NCI-H345 treated with DMSO at 0.1 percent for 48 hours (cell line): ENCODE measurements around the gene SH3GL2.

Experiments used
- DNase-seq: peaks from one replicate; lab custom pipeline; 2025; ENCODE audit not compliant: unreplicated experiment; lab: John Stamatoyannopoulos, UW

SH3GL2 gene

DNA sequence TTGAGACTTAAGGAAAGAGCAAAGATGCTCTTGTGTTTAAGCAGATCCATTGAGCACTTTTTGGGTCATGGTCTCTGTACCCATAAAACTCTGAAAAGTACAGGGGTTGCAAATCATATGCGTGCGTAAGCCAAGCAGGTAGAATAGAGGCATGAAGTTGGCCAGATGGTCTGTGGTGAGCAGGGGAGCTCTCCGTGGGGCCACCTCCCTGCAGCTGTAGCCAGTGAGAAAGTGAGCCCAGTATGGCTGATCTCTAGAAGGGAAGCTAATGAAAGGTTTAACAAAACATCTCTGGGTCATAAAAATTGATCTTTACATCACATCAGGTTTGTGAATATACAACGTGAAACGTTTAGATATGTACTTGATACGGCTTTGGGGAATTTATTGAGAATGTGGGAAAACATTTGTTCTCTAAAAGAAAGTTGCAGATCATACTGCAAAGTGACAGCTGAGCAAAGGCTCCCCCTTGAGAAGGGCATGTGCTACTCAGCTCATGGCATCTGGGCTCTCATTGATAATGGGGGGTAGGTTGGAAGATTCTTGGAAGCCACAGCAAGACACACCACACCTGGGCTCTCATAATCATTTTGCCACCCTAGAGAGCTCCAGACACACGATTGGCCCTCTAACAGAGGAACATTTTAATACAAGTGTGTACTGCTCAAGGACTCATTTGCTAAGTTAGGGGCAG lies 30.6 kb downstream of the SH3GL2 start:
- DNase-seq: no peak

DNA sequence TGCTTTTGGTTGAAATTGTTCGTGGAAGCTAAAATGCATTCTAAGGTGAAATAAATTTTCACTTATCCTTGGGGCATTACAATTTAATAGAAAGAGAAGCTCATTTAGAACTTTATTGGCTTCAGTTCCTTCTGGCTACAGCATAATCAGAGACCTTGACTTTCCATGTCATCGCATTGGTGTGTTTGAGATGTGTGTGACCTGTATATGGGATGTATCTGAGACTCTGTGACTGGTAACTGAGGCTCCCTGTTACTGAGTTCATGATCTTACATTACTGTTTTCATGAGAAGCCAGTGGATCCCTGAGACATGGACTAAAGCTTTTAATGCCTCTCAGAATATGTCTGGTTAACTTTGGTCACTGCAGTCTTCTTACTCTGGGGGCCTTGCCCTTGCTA lies 32.5 kb downstream of the SH3GL2 start:
- no peak for DNase-seq

GRCh38 chr9:17611917-17612316 lies 33.1 kb downstream of the SH3GL2 start:
- no peak for DNase-seq

- peak; percentile 28 for DNase-seq
Observed at GRCh38 chr9:17613758-17614157, 34.9 kb downstream of the SH3GL2 start.

DNA sequence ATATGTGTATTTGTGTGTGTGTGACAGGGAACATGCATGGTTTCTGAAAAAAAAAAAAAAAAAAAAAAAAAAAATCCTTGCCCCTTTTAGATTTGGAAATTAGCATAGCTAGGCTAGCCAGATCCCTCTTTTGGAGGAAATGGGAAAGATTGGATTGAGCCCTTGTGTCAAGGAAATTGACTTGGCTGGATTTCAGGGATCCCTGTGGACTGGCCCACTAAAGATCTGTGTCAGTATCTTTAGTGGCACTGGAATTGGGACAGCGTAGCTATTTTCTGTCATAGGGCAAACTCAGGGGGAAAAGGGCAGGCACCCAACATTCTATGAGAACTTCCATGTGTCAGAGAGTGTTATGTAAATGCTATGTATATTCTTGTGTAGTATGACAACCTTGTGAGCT lies 35.4 kb downstream of the SH3GL2 start:
- no peak for DNase-seq

DNA sequence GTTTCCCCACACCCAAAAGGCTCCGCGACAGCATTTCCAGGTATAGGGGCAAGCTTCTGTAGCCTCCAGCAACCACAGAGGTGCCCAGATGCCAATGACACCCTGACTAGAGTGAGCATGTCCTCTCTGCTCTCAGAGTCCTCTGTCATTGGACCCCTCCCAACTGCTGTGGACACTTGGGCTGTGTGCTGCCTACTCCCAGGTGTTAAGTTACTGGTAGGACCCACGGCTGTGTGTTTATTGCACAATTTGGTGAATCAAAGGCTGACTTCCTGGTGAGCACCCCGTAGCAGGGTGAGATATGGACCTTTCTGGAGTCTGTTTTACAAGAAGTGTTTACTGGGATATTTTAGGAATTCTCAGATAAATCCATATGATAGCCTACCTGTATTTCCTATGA lies 36.0 kb downstream of the SH3GL2 start:
- no peak for DNase-seq

- DNase-seq: no peak
Observed at GRCh38 chr9:17622141-17622540, 43.3 kb downstream of the SH3GL2 start.

DNA sequence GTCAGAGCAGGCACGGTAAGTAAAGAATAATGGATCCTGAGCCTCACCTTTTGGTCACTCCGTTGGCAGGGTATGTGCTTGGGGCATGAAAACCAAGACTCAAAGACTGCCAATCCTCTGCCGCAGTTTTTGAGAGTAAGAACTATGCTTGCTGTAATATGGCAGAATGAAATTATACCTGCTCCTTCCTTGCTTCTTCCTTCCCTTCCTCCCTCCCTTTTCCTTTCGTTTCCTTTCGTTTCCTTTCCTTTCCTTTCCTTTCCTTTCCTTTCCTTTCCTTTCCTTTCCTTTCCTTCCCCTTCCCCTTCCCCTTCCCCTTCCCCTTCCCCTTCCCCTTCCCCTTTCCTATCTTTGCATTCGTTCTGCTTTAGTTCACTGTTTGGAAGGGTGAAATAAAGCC lies 43.9 kb downstream of the SH3GL2 start:
- DNase-seq: no peak

- DNase-seq: no peak
Observed at GRCh38 chr9:17623965-17624364, 45.1 kb downstream of the SH3GL2 start.

GRCh38 chr9:17624571-17624970 lies 45.7 kb downstream of the SH3GL2 start:
- no peak for DNase-seq

- DNase-seq: no peak
Observed at GRCh38 chr9:17625644-17626388, 47.0 kb downstream of the SH3GL2 start.

DNA sequence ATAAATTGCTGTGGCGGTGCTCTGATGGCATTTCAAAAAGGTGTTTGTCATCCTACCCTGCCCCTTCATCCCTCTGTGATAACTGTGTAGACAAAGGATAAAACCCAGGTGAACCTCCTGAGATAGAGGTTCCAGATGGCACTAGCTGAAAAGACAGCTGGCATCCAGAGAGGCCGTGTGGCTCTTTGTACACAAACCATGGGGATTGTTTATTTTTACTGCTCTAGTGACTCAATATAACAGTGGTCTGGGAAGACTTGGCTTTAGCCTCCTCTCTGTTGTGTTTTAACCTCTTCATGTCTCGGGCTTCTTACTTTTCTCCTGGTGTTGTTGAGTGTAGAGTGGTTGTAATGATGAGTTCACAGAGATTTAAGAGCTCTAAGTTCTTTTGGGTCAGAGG lies 48.8 kb downstream of the SH3GL2 start:
- peak; percentile 97 for DNase-seq

- DNase-seq: no peak
Observed at GRCh38 chr9:17628624-17629023, 49.8 kb downstream of the SH3GL2 start.

GRCh38 chr9:17630531-17630949 lies 51.7 kb downstream of the SH3GL2 start:
- no peak for DNase-seq

DNA sequence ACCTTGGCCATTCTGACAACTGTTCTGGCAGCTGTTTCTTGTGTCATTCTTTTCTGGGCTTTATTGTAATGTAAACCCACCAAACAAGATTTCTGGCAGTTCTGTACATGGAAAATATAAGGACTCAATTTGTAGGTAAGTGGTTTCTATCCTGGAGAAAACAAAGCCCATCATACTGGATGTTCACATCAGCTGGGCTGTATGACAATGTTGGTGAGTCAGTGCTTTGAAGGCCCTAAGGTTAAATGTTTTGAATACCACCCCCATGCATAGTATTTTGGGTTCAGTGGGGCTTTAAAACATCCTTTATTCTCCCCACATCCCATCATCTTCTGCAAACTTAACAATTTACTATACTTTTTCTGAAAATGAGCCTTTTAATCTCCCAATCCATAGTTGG lies 52.5 kb downstream of the SH3GL2 start:
- no peak for DNase-seq

DNA sequence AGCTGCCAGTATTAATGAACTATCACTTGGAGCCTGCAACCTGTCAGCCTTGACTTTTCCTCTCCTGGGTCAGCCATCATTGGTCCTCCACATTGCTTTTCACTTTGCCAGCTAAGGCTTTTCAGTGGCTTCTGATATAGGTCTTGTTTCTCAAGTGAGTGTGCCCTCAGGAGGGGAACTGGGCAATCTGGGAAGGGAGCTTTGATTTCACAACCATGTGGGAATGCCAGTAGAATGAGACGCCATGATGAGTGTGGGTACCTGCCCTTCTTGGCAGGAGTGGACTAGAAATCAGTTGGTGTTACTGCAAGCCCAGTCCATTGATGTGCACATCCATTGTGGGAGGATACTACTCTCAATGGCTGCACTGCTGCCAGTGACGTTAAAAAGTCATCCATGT lies 54.1 kb downstream of the SH3GL2 start:
- no peak for DNase-seq

- DNase-seq: no peak
Observed at GRCh38 chr9:17635115-17635890, 56.4 kb downstream of the SH3GL2 start.

DNA sequence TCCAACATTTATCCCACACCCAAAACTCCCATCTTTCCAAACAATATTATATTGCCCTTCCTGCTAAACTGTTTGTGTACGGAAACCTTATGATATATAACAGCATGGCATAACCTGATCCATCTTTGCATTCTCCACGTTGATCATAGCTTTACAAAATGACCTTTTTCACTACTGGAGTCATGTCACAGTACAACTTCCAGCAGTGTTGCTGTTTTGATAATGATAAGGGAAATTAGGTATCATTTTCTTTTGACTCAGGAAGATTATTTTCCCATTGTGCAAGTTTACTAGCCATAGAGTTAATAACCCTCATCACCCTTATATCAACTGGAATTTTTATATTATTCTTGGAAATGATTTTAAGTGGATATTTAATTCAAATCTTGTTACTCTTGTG lies 57.5 kb downstream of the SH3GL2 start:
- no peak for DNase-seq

DNA sequence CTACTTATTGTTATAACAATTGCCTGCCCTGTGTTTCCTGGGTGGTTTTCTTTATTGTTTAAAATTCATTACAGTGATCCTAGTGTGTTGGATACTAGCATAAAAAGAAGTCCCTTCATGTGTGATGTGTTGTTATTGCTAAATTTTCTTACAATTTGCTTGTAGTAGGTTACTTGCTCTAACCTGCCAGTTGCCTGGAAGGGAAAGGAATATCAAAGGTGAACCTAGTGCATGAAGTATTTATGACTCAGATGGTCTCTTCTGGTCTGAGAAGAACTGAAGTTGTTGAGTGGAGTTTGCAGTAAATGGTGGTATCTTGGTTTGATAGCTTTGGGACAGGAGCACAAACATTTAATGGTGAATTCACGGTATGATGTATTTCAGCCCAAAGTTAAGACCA lies 58.0 kb downstream of the SH3GL2 start:
- DNase-seq: no peak

DNA sequence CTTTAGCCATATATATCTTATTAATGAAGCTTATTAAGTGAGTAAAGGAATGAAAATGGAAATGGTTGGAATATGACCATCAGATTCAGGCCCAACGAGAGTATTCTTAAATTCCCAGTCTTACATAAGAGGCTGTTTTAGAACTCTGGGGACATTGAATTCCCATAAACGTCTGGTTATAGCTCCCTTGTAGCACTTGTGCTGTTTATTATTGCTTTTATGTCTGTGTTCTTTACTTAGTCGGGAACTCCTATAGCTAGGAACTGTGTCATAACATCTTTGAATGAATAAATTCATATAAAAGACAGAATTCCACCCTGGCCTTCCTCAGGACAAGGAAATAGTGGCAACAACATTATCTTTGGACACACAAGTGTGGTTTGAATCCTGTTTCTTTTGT lies 58.4 kb downstream of the SH3GL2 start:
- no peak for DNase-seq

GRCh38 chr9:17648516-17648915 lies 69.7 kb downstream of the SH3GL2 start:
- no peak for DNase-seq

- DNase-seq: no peak
Observed at GRCh38 chr9:17651725-17652124, 72.9 kb downstream of the SH3GL2 start.
